GM18868 (cell line): ENCODE data around the gene TEX36.
"Not testable (repeated sequence)": the region's sequence is repeated elsewhere in the genome, so short reads cannot be mapped to it uniquely, and the experiment has no call there.

ENCODE experiments used
- ATAC-seq: cut with Tn5 transposase; IDR thresholded peaks from one replicate; pipeline ENCODE4 v1.9.1; 2021; ENCODE audit warnings: mild to moderate bottlenecking, moderate library complexity; ENCODE audit not compliant: unreplicated experiment

Gene TEX36

DNA sequence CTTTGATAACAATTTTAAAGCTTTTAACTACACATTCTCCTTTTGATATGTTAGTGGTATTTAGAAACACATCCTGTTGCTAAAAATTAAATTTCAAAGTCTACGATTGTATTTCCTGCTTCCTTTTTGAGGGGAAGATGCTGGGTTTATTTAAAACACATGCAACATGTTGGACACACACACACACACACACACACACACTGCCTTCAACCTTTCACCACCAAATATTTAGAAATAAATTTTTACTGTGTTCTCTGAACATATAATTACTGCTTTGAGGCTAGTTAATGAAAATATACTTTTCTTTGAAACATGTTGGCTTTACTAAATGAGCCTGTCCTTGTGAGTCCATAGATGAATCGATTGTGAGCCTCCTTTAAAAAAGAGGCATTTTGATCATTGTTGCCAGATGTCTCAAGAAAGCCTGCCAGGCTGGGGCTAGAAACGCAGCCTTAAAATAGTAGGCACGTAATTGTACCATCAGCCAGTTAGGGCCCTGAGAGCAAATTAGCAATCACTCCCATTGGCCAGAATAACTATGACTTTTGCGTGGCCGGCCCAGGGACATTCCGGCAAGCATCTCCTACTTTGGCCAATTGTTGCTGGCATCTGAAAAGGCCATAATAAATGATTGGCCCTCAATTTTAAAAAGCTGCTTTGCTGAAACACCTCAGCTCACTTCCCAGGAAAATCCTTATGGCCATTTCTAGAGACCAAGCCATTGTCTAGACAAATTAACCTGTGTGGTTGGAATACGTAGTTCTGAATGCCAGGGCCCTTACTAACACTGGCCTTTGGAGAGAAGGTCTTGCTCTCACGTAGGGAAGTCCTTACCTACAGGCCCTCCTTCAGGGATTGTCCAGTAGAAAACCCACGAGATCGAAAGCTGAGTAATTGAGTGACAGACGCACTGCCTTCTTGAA lies 9.9 kb upstream of the TEX36 start:
- ATAC-seq, result no peak

- ATAC-seq, result no peak
These were observed 9.2 kb upstream of the TEX36 start for GRCh38 chr10:125692196-125692595.

- ATAC-seq, result no peak
These were observed 8.4 kb upstream of the TEX36 start for GRCh38 chr10:125691160-125691981.

- ATAC-seq, result no peak
These were observed 7.1 kb upstream of the TEX36 start for GRCh38 chr10:125689955-125690569.

DNA sequence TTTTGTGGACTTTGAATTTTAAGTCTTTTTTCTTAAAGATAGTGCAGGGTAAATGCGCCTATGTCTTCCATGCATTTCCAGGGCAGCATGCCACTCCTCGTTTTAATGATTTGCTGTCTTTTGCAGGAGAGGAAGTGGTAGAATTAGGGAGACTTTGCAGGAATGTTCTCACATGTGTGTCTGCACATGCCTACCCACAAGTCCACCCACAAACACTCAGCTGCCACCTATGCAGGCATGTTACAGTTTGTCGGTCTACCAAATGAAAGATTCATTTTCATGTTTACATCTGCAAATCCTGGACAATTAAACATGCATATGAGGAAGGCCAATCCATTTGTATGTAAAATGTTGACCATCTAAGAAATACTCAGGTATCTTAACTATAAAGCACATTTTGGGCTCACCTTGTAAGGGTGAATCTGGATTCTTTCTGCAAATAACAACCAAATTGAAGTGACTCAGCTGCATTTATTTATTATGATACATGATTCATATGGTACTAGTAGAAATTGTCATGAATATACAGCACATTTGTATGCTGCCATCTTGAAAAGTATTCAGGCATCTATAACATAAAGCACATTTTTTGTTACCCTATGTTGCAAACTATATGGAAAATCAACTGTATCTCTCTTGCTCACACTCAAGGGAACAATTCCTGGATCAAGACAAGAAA lies 4.7 kb upstream of the TEX36 start:
- no peak for ATAC-seq

GRCh38 chr10:125684581-125684980 lies 1.6 kb upstream of the TEX36 start:
- ATAC-seq, result no peak

- ATAC-seq, result no peak
These were observed 858 bp upstream of the TEX36 start for GRCh38 chr10:125683821-125684220.

DNA sequence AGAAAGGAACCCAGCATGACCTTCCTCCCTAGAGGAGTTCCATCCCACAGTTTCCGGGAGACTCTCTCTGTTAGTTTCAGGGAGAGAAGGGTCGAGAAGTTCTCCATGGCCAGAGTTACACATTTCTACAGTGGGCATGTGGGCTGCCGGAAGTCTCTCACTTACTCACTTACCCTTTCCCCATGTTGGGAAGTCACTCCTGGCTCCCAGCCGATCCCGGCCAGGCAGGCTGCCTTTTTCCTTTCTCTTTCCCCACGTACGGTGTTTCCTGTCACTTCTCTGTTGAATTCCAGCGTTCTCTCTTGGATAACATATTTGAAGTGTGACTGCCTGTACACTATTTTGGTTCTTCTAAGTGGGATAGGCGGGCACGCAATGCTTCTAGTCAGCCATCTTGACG lies 3.5 kb downstream of the TEX36 start:
- ATAC-seq, result no peak

- ATAC-seq, result no peak
These were observed 10.1 kb downstream of the TEX36 start for GRCh38 chr10:125672884-125673283.

DNA sequence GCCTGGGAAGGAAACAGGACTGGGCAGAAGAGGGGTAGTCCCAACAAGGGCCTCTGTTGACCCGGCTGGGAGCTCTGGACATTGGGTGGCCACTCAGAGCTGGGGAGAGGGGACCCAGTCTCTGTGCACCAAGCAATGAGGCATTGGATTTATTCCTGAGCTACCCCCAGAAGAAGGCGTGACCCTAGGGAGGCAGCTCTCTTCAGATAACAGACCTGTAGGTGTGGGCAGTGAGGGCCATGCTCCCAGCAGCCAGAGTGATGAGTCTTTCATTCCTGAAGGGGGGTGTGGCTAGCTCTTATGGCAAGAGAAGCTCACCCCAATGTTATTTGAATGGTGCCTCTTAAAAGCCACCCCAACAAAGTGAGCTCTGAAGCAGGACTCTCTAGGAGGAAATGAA lies 20.4 kb downstream of the TEX36 start:
- ATAC-seq, result no peak

DNA sequence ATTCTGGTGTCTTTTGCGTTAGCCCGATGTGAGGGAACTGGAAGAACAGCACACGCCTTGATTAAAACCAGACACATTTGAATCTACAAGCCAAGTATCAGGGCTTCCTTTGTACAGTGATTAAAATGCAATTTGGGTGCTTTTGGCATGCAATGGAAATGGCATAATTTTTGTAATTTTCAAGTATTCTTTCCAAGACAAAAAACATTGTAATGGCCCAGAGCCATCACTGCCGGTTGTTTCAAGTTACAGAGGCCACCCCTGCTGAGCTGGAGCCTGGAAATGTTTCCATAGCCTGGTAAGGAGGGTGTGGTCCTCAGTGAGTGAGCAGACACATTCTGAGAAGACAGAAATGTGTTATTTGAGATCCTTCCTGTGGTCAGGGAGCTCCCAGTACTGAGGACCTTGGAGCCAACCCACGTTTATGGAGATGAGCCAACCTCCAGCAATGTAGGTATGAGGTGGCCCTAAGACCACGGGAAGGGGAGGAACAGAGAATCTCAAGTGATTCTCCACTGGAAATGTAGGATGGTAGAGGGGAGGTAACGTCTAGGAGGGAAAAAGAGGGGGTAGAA lies 20.9 kb downstream of the TEX36 start:
- ATAC-seq, result no peak

GRCh38 chr10:125661431-125661940 lies 21.5 kb downstream of the TEX36 start:
- ATAC-seq, result no peak

- no peak for ATAC-seq
These were observed 23.9 kb downstream of the TEX36 start for GRCh38 chr10:125659071-125659470.

DNA sequence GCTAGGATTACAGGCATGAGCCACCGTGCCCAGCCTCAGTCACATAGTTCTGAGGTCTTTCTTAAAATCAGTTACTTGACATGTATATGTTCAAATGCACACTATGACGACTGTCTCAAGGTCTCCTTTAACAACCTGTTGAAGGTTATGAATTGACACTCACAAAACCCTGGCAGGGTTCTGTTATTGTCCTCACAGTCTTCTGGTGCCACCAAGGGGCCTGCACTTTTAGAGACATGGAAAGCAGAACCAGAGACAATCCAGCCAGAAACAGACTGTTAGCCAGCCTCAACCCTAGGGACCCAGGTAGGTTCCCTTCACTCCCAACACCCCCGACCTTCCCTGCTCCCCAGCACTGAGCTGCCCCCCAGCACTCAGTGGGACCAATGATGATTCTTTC lies 26.4 kb downstream of the TEX36 start:
- ATAC-seq, result no peak

- ATAC-seq, result not testable (repeated sequence)
These were observed 29.9 kb downstream of the TEX36 start for GRCh38 chr10:125653113-125653512.

DNA sequence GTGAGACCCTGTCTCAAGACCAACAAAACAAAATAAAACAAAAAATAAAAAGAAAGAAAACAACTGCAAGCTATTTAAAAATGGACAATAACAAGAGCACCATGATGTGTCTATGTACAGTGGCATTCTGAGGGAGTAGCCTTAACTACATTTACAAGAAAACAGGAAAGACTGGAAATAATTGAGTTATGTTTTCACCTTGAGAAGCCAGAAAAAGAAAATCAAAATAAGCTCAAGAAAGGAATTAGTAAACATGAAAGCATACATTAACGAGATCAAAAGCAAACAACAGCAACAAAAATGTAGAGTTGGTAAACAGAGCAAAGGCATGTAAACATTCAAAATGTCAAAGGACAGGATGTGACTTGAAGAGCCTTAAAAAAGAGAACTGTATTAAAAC lies 36.7 kb downstream of the TEX36 start:
- no peak for ATAC-seq

GRCh38 chr10:125641398-125641797 lies 41.6 kb downstream of the TEX36 start:
- ATAC-seq, result no peak

DNA sequence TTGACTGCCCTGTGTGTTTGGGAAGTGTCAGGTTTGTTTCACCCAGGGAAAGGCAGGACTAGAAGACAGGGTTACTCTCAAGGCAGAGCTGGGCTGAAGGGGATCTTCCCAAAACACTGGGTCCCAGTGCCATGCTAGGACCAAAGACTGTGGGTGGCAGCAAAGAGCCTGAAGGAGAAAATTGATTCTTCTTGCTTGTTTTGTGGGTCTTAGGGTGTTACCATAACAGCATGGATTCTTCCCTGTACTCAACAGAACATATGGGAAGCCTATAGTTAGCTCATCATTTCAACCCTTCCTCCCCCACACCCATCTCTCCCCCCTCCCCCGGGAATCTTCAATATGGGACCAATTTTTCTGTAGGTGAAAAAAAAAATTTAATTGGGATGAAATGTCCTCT lies 42.3 kb downstream of the TEX36 start:
- ATAC-seq, result no peak

GRCh38 chr10:125639846-125640245 lies 43.1 kb downstream of the TEX36 start:
- ATAC-seq, result no peak

DNA sequence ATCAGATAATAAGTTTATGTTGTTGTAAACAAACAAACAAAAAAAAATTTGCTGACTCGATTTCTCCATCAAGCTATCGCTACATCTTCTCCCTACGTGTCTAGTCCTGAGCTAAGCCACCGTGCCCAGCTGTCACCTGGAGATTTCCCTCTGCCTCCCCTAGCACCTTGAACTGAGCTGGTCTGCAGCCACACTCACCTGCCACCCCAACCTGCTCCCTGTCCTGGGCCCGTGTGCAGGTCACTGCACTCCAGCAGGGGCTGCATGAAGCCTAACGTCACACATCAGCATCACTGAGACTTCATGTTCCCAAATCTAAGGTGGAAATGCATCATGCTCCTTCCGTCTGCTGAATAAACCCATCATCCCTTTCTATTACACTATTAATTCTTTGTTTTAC lies 44.4 kb downstream of the TEX36 start:
- no peak for ATAC-seq
